PC-3 (cell line): ENCODE data around the gene GRIP1. TPM values are rescaled to one million over a fixed set of nuclear protein-coding genes. Genes with fewer than 3 reads are reported as not detected.

Experiments
- ATAC-seq: fragments of 200-7000 bp; cut with Tn5 transposase; 2 replicates; pipeline ENCODE4 v1.9.1; 2020; ENCODE audit warnings: mild to moderate bottlenecking, moderate library complexity
- BruUV-seq: library from RNA; stranded (reverse); fragments of 400-500 nt; replicated peaks from 2 replicates; lab custom pipeline; 2021; lab: Mats Ljungman, UMichigan
- CTCF ChIA-PET: fragments of 300-600 bp; sonication (Branson Sonifier 250); formaldehyde crosslinking; loops from one replicate; lab custom pipeline; 2022; ENCODE audit warnings: antibody characterized with exemption; lab: Charles Lee
- POLR2A ChIA-PET: fragments of 300-600 bp; sonication (Branson Sonifier 250); formaldehyde crosslinking; loops from one replicate; lab custom pipeline; 2022; ENCODE audit warnings: antibody characterized with exemption; ENCODE audit not compliant: unreplicated experiment; lab: Charles Lee
- DNase-seq: peaks from one replicate; pipeline ENCODE4 v3.0.0-alpha.2; 2015
- H2AFZ ChIP-seq: fragments of 300-600 bp; sonication (generic); 2 replicates; pipeline ENCODE4 v1.6.0; 2016; ENCODE audit warnings: antibody characterized with exemption, low read length
- H3F3A ChIP-seq: fragments of 300-600 bp; sonication (generic); one replicate; pipeline ENCODE4 v1.6.0; 2017; ENCODE audit warnings: antibody characterized with exemption, low read length, control low read depth, mild to moderate bottlenecking; ENCODE audit not compliant: unreplicated experiment
- H3K27ac ChIP-seq: fragments of 300-600 bp; sonication (generic); 2 replicates; pipeline ENCODE4 v1.5.1; 2016; ENCODE audit warnings: mild to moderate bottlenecking, low read length
- H3K27me3 ChIP-seq: fragments of 300-600 bp; sonication (generic); 2 replicates; pipeline ENCODE4 v1.6.1; 2016; ENCODE audit warnings: low read length, mixed read lengths
- H3K36me3 ChIP-seq: fragments of 300-600 bp; sonication (generic); 2 replicates; pipeline ENCODE4 v1.6.1; 2016; ENCODE audit warnings: low read depth, mixed run types, low read length, mixed read lengths
- H3K4me1 ChIP-seq: fragments of 300-600 bp; sonication (generic); 2 replicates; pipeline ENCODE4 v1.5.1; 2016; ENCODE audit warnings: low read length; ENCODE audit not compliant: insufficient read depth
- H3K4me2 ChIP-seq: fragments of 300-600 bp; sonication (generic); 2 replicates; pipeline ENCODE4 v1.6.0; 2016; ENCODE audit warnings: low read length
- H3K4me3 ChIP-seq: fragments of 300-600 bp; sonication (generic); 2 replicates; pipeline ENCODE4 v1.5.1; 2016; ENCODE audit warnings: mild to moderate bottlenecking, low read length, mixed read lengths
- H3K79me2 ChIP-seq: fragments of 300-600 bp; sonication (generic); 2 replicates; pipeline ENCODE4 v1.6.1; 2017; ENCODE audit warnings: low read length, mixed read lengths
- H3K9ac ChIP-seq: fragments of 300-600 bp; sonication (generic); 2 replicates; pipeline ENCODE4 v1.6.0; 2016; ENCODE audit warnings: mild to moderate bottlenecking, low read length
- H3K9me2 ChIP-seq: fragments of 300-600 bp; sonication (generic); replicated peaks from 2 replicates; pipeline ENCODE4 v1.6.1; 2016; ENCODE audit warnings: mixed run types, low read length, mixed read lengths
- H3K9me3 ChIP-seq: fragments of 300-600 bp; sonication (generic); 2 replicates; pipeline ENCODE4 v1.6.1; 2016; ENCODE audit warnings: low read length, mixed read lengths
- H4K20me1 ChIP-seq: fragments of 300-600 bp; sonication (generic); 2 replicates; pipeline ENCODE4 v1.6.1; 2016; ENCODE audit warnings: low read length, mixed read lengths
- CTCF ChIP-seq: fragments of 300-600 bp; sonication (generic); conservative IDR thresholded peaks from 2 replicates; pipeline ENCODE4 v1.5.1; 2017; ENCODE audit warnings: antibody characterized with exemption, low read depth, mild to moderate bottlenecking, low read length
- EZH2 ChIP-seq: fragments of 300-600 bp; sonication (generic); IDR thresholded peaks from one replicate; pipeline ENCODE4 v1.6.1; 2017; ENCODE audit warnings: antibody characterized with exemption, mild to moderate bottlenecking, low read length; ENCODE audit not compliant: unreplicated experiment
- EZH2phosphoT487 ChIP-seq: fragments of 300-600 bp; sonication (generic); IDR thresholded peaks from 2 replicates; pipeline ENCODE4 v1.6.1; 2018; ENCODE audit warnings: mild to moderate bottlenecking, antibody characterized with exemption, low read length, borderline replicate concordance
- intact Hi-C: fragments of 100-400 bp; cut with micrococcal nuclease; formaldehyde crosslinking; loops from 2 replicates; pipeline ENCODE4 v1.9.0; 2023
- total RNA-seq: library from RNA; depleted of rRNA; stranded (reverse); fragments of >200 nt; gene quantifications from 2 replicates; pipeline ENCODE4 v1.2.3, GENCODE V29; 2014

GRIP1 gene
- total RNA-seq, 1 experiment from 2014 or later: 2.0 TPM

GRCh38 chr12:66302827-66303169 lies 376.1 kb downstream of the GRIP1 start:
- Histone ChIP-seq H3K79me2 (peaks cover 15% of the 10 kb centered on the region), H3K27me3 (no peaks in the 10 kb centered on the region), H3K9me3 (no peaks in the 10 kb centered on the region), H3K9ac (peak overlapping the region; percentile 80), H3K4me2 (peak overlapping the region; percentile 95), H4K20me1 (no peaks in the 10 kb centered on the region), H3K4me3 (peak overlapping the region; percentile 98), H2AFZ (peak overlapping the region; percentile 99), H3K36me3 (no peaks in the 10 kb centered on the region; the same call in 1 of the 2 replicates), H3K4me1 (peaks cover 17% of the 10 kb centered on the region), H3K9me2 (no peaks in the 10 kb centered on the region), H3K27ac (peak overlapping the region; percentile 57), H3F3A (no peaks in the 10 kb centered on the region)
- POLR2A ChIA-PET: interaction anchor here (0.6 to 1.0 kb wide), 2 partner anchors 158 to 1160 kb away, joined by 3 to 6 read pairs; no protein-coding TSS in a partner anchor
- intact Hi-C loops: loop anchor here (10.0 kb wide), 1 partner anchor 158 kb away; no protein-coding TSS in a partner anchor
- no peak for TF ChIP-seq EZH2
- TF ChIP-seq CTCF: no peak
- TF ChIP-seq EZH2phosphoT487: no peak
- BruUV-seq: TSS peak; percentile 78
- DNase-seq (no peak), ATAC-seq (no peak)
- CTCF ChIA-PET: interaction anchor here (0.6 to 0.7 kb wide), 3 partner anchors 21 to 42 kb away, joined by 8 to 16 read pairs (median 10); no protein-coding TSS in a partner anchor

GRCh38 chr12:66301944-66302826 lies 376.7 kb downstream of the GRIP1 start, which contains the start of gene HELB:
TSS of gene HELB (plus strand) at chr12:66302493. CDS start at chr12:66302604, 111 bp downstream.
- no peaks in the 10 kb centered on the region; the same call in 1 of the 2 replicates for H3K36me3 ChIP-seq
- no peaks in the 10 kb centered on the region for H3K9me3 ChIP-seq
- no peaks in the 10 kb centered on the region for H3K27me3 ChIP-seq
- no peaks in the 10 kb centered on the region for H3K9me2 ChIP-seq
- peaks cover 17% of the 10 kb centered on the region for H3K4me1 ChIP-seq
- TF ChIP-seq EZH2phosphoT487 (no peak), EZH2 (no peak), CTCF (no peak)
- ChIA-PET POLR2A (interaction anchor here (0.6 to 1.0 kb wide), 4 partner anchors 132 to 1161 kb away, joined by 3 to 8 read pairs (median 6); partner anchors contain the start of gene TMBIM4), CTCF (interaction anchor here (0.6 to 0.7 kb wide), 3 partner anchors 20 to 110 kb away, joined by 3 to 16 read pairs (median 10); no protein-coding TSS in a partner anchor)
- ATAC-seq: peak; percentile 92
- H3K4me2 ChIP-seq: peak within 1 kb of the TSS; percentile 95
- peak within 1 kb of the TSS; percentile 99 for H2AFZ ChIP-seq
- intact Hi-C loops: loop anchor here (10.0 kb wide), 1 partner anchor 157 kb away; no protein-coding TSS in a partner anchor
- peak within 1 kb of the TSS; percentile 98 for H3K4me3 ChIP-seq
- H3F3A ChIP-seq: no peaks in the 10 kb centered on the region
- DNase-seq: peak; percentile 98
- peaks cover 15% of the 10 kb centered on the region for H3K79me2 ChIP-seq
- no peaks in the 10 kb centered on the region for H4K20me1 ChIP-seq
- peak within 1 kb of the TSS; percentile 57 for H3K27ac ChIP-seq
- H3K9ac ChIP-seq: peak within 1 kb of the TSS; percentile 80
- BruUV-seq: no TSS peak
